Colon (tissue), 2 donors: Measurements from ENCODE around the gene CCR5AS.
"Not testable (repeated sequence)": the region's sequence is repeated elsewhere in the genome, so short reads cannot be mapped to it uniquely, and the experiment has no call there.

ENCODE experiments used
- FAIRE-seq: peaks from 2 replicates; lab custom pipeline; 2012; peaks lifted over from hg19 to GRCh38; lab: Jason Lieb, UNC
- donor health status: control.
- donor health status: control.

CCR5AS gene

DNA sequence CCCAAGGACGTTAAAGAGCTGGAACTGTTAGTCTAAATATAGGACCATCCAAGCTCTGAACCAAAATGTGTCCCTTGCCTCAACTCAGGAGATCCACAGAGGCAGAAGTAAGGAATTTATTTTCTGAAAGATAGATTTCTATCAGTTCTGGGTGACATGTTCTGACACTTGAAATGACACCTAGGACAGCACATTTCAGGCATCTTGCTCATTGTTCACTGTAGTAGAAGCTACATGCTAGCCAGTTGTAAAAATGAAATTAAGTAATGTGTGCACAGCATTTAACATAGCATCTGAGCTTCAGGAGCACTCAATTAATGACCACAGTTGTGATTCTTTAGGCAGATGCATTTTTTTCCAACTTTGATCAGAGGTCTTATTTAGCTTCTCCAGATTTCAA is 52.4 kb downstream of the CCR5AS start:
- FAIRE-seq, result no peak

DNA sequence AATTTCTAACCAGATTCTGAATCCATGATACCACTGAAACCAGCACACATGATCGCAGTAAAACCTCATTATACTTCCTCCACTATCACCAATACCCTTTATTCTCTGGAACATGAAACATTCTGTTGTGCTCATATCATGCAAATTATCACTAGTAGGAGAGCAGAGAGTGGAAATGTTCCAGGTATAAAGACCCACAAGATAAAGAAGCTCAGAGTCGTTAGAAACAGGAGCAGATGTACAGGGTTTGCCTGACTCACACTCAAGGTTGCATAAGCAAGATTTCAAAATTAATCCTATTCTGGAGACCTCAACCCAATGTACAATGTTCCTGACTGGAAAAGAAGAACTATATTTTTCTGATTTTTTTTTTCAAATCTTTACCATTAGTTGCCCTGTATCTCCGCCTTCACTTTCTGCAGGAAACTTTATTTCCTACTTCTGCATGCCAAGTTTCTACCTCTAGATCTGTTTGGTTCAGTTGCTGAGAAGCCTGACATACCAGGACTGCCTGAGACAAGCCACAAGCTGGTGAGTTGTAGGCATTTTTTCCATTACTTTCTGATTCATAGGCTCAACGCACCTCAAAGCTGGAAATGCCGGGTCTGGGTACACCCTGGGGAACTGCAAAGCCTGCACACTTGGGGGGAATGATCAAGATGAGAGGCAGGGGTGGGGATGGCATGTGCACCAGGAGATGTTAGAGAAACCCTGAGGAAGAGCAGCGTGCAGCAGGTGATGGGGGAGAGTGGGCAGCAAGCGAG is 53.0 kb downstream of the CCR5AS start, which contains the start of gene CCR2:
Gene CCR2, plus strand, starts transcription at position 465 of the 764 bp plus-strand sequence. CDS start 3,417 bp downstream, outside the sequence.
- FAIRE-seq, result no peak

DNA sequence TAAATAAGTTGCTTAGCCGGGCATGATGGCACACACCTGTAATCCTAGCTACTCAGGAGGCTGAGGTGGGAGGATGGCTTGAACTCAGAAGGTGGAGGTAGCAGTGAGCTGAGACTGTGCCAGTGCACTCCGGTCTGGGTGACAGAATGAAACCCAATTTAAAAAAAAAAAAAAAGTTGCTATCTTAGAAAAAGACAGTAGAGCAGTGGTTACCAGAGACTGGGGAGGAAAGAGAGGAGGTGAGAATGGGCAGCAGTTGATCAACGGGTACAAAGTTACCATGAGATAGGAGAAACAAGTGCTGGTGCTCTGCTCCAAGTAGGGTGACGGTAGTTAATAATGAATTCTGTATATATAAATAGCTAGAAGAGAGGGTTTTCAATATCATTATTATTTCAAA is 53.8 kb downstream of the CCR5AS start:
- no peak for FAIRE-seq

DNA sequence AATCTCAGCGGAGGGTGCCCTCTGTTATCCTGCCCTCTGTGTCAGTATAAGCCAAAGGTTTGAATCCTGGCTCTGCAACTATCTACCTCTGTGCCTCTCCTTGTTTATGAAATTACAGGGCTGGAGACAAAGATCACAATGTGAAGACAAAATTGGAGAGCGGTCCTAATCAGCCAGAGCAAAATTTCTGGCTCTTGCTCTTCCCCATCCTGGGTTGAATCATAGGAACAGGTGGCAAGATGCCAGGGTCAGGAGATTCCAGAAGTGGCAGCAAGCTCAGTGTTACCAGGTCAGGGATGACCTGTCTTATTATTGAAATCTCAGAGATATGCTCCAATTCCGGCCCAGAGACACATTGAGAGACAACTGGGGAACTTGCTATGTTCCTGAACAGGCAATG is 55.2 kb downstream of the CCR5AS start:
- no peak for FAIRE-seq

DNA sequence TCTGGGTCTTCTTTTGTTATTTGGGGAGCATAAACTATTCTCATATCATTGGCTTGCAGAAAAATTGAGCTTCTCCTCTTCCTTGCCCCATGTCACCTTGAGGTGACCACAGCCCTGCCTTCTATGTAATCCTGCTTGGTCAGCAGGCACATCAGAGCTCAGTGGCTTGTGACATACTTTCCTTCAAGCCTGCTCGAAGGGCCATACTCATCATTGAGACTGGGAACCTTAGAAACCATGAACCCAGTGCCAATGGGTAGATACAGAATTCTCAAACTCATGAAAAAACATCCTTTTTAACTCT is 56.7 kb downstream of the CCR5AS start:
- no peak for FAIRE-seq

DNA sequence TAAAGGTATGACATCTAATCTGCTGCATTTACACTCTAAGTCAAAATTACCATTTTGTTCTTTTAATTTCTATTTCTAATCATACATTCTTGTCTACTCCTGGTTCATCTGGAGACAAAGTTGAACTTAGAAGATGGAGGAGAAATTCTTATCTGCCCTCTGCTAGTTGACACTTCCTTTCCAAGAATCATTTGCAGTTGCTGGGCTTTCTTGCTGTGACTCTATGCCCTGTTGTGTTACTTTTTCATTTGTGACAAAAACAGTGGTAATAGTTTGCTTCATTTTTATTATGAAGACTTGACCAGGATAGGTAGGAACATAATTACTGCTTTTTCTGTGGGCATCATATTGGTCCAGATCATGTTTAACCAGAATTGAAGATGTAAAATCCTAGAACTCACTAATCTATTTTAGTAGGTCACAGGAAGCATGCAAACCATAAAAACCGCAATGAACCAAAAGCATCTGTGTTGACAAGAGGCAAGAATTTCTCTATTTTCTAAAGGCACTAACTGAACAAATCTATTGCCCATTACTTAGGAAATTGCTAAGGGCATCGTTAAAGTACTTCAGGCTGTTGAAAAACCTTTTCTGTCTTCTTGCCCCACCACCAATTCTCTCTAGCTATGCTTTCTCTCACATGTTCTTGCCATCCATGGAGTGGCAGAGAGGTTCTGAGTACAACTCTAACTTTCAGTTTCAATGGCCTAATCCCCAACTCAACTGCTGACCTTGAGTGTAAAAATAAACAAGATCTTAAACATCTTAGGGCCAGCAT is 57.2 kb downstream of the CCR5AS start:
- FAIRE-seq, result no peak

DNA sequence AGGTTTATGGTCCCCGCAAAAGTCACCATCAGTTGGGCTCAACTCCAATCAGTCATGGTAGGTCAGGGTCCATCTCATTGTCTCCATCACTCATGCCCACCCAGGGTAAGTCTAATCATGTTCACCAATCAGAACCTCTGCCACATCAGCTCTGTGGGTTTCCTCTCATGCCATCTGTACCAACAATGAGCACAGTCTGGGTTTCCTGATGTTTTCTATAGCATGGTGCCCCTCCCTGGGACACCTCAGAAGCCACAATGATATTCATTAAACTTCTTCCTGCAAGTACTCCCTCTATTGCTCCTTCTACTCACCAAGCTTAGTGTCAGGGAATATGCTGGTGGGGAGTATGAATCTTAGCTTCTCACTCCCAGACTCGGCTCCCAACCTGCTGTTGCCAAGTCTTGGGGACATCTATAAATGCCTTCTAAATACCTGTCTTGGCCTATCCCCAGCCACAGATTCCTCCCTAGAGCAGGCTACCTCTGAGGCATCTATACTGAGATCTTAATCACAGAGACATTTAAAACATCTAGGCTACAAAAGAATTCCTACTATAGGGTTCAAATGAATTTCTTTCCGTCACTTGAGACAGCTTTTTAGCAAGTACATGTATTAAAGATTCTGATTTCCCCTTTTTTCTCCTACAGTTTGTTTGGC is 57.9 kb downstream of the CCR5AS start:
- no peak for FAIRE-seq

DNA sequence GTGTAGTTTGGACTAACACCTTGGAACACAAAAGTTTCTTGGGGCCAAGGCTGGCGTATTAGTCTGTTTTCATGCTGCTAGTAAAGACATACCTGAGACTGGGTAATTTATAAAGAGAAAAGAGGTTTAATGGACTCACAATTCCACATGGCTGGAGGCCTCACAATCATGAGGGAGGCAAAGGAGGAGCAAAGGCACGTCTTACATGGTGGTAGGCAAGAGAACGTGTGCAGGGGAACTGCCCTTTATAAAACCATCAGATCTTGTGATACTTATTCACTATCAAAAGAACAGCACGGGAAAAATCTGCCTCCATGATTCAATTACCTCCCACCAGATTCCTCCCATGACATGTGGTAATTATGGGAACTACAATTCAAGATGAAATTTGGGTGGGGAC is 62.4 kb downstream of the CCR5AS start:
- no peak for FAIRE-seq

DNA sequence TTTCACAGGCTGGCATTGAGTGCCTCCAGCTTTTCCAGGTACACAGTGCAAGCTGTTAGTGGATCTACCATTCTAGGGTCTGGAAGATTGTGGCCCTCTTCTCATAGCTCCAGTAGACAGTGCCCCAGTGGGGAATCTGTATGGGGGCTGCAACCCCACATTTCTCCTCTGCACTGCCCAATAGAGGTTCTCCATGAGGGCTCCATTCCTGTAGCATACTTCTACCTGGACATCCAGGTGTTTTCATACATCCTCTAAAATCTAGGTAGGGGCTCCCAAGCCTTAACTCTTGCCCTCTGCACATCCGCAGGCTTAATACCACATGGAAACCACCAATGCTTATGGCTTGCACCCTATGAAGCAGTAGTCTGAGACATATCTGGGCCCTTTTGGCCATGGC is 68.0 kb downstream of the CCR5AS start:
- no peak for FAIRE-seq

DNA sequence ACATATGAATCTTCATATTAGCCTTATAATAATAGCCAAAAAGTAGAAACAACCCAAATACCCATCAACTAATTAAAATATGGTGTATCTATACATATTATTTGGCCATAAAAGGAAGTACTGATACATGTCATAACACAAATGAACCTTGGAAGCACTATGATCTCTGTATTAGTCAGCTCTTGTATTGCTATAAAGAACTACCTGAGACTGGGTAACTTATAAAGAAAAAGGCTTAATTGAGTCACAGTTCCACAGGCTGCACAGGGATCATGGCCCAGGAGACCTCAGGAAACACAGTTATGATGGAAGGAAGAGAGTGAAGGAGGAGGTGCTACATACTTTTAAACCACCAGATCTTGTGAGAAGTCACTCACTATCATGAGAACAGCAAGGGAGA is 69.0 kb downstream of the CCR5AS start:
- no peak for FAIRE-seq

DNA sequence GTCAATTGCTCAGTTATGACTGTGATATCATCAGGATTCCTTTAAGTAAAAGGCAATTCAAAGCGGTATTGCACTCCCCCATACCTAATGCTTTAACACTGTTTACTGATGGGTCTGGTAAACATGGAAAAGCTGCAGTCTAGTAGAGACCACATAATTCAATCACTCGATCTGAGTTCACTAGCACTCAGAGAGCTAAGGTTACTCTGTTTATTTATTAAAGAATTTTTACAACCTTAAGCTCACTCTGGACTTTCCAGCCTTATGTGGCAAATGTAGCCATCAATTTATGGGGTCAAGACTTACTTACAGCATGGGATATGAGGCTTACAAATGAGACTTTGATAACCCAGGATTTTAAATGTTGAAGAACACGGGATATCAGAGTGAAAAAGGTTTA is 71.3 kb downstream of the CCR5AS start:
- no peak for FAIRE-seq

DNA sequence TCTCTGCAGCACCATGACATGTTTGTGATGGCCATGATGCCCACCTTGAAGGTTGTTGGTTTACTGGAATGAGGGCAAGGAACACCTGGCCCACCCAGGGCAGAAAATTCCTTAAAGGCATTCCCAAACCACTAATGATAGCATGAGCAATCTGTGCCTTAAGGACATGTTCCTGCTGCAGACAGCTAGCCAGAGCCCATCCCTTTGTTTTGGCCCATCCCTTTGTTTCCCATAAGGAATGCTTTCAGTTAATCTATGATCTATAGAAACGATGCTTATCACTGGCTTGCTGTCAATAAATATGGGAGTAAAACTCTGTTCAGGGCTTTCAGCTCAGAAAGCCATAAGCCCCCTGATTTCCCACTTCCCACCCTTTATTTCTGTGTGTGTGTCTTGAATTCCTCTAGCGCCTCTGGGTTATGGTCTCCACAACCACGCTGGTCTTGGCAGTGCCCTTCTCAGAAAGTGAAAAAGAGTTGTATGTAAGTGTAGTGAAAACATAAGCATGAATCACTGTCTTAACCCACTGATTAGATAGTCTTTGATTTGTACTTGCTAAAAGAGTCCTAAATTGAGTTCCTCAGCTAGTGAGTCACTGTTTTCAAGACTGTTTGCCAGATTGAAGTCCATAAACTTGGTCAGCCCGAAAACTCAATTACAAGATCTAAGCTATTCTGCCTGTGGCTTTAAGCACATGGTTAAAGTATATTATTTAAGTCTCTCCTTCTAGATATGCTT is 72.0 kb downstream of the CCR5AS start:
- FAIRE-seq, result no peak

DNA sequence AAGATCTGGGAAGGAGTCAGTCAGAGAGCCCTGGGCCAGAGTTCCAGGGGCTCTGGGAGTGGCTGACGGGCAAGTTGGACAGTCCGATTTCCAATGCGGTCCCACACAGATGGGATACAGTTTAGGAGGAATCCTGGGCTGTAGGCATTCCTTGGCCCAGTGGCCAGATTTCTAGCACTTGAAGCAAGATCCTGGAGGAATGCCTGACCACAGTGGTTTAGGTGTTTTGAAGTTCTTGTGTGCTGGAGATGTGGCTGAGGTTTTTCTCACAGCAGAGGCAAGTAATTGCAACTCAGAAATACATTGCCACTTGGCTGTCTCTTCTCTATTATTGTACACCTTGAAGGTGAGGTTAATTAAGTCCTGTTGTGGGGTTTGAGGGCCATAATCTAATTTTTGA is 76.2 kb downstream of the CCR5AS start:
- not testable (repeated sequence) for FAIRE-seq

DNA sequence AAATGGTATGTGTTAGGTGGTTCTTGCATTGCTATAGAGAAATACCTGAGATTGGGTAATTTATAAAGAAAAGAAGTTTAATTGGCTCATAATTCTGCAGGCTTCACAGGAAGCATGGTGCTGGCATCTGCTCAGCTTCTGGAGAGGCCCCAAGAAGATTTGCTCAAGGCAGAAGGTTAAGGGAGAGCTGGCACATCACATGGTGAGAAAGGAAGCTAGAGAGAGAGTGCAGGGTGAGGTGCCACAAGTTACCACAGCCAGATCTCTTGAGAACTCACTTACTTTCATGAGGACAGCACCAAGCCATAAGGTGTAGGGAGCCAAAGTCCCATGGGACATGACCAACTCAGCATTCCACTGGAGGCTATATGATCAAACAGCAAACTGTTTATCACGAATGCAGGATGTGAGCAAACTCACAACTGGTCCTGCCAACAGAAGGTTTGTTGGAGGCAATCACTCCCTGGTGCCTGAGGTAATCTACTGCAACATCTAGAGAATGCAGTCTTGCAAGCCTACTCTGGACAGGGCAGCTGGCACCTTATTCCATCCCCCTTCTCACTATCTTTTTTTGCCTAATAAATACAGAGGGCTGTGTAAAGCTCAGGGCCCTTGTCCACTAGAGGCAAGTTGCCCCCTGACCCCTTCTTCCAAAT is 81.1 kb downstream of the CCR5AS start:
- FAIRE-seq, result no peak

DNA sequence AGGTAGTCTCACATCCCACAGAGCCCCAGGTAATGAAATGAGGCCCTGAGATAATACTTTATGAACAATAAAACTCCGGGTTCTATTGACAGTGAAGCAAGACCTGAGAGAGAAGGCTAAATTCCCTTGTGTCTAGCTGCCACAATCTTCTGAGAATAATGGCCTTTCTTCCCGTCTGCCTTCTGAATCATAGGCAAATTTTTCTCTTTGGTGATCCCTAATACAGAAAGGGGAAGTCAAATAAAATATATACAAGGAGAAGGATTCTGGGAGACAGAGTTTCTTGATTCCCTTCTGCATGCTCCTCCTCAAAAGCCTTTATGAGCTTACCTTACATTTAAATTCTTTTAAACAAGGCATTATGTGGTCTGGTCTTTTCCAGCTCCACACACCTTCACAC is 82.8 kb downstream of the CCR5AS start:
- FAIRE-seq, result no peak

DNA sequence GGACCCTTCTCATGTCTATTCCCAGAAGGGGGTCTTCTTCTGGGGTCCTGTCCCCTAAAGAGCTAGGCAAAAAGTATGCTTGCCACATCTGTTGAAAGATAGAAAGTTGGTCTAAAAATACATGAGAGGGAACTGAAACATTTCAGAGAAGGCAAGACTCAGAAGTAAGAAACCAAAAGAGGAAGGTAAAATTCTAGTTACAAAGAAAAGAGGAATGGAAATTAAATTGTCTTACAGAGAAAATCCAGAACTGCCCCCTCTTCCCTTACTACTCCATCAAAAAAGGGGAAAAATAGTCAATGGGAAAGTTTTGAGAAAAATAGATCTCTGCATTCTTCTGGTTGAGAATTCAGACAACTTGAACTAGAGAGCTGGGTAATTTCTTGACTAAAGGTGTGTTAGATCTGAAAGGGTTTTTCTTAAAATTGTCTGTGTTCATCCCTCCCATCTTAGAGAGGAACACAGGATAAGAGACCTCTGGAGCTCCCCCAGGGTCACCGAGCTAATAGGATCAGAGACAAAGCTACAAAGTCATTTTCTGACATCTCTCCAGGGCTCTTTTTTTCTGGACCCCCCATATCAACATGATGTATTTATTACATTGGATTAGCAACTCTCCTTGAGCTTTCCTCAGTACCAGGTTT is 85.3 kb downstream of the CCR5AS start:
- no peak for FAIRE-seq

DNA sequence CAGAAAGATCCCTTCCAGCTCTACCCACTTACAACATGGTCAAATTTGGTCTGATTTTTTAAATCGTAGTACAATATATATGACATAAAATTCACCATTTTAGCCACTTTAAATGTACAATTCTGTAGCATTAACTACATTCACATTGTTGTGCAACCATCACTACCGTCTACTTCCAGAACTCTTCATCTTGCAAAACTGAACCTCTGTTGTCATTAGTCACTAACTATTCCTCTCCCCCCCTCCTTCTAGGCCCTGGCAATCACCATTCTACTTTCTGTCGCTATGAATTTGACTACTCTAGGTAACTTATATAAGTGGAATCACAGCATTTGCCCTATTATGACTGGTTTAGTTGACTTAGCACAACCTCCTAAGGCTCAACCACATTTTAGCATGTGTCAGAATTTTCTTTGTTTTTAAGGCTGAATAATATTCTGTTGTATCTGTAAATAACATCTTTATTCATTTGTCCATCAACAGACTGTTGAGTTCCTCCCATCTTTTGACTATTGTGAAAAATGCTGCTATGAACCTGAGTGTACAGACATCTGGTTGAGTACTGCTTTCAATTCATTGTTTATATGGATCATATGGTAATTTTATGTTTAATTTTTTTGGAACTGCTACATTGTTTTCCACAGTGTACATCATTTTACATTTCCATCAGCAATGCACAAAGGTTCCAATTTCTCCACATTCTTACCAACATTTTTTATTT is 88.5 kb downstream of the CCR5AS start:
- FAIRE-seq, result no peak

DNA sequence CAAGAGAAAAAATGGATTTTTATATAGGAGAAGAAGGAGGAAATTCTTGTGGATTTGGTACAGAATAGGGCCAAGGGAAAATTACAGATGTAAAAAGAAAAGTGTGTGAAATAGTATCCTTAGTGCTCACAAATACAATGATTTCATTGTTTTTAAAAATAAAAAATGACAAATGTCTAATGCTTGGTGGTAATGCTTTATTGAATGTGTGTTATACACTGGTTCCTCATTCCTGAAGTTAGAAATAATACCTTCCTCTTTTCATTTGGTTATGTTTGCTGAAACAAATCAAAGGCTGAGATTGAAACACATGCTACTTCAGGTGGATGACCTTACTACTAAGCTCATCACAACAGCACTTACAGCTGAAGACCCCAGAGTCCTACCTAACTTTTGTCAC is 90.7 kb downstream of the CCR5AS start:
- FAIRE-seq, result no peak

DNA sequence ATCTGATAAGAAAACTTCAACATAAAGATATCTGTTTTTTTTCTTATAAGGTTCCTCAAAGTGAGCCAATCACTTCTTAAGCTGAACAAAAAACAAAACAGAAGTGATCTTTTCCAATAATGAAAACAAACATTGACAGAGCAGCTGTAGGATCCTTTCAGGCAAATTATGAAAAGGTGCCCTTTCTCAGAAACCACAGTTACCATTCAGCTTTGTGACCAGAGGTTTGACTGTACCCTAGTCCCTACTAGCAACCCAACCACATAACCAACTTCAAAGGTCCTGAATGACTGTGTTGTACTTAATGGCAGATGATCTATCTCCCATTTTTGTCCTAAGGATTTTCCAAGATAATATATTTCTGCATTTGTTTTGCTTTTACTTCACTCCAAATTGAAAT is 92.3 kb downstream of the CCR5AS start:
- no peak for FAIRE-seq
